Measurements from ENCODE around the gene AFAP1L1. TPM values are rescaled to one million over a fixed set of nuclear protein-coding genes. Genes with fewer than 3 reads are reported as not detected.

The AFAP1L1 gene
- total and polyA plus RNA-seq, 4 donors = 2.1 to 11.6 (median 4.0) TPM

DNA sequence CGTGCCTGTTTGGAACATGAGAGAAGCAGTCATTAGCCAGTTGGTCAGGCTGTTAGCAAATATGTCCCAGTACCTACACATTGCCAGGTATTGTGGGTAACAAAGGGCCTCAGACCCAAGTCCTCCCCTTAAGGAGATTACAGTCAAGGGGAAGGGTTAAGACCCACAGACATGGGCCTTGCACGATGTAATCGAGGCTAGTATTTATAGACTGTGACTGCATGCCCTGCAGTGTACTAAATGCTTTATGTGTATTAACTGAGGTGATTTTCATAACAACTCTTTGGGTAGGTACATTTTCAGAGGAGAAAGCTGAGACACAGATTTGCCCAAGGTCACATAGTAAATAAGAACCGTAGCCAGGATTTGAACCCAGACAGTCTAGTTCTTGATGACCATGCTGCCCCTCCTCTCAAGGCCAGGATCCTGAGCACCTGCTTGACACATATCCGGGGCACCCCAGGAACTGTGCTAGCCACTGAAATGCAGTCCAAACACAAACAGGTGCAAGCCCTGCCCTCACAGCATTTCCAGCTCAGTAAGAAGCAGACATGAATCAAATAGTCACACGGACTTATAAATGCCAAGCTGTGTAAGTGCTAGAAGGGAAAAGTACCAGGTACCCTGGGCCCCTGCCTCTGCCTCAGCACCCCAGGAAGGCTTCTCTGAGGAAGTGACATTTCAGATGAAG lies 41.6 kb downstream of the AFAP1L1 start:
- WGBS = 82% methylated on average over 6 of the region's 6 CpGs

DNA sequence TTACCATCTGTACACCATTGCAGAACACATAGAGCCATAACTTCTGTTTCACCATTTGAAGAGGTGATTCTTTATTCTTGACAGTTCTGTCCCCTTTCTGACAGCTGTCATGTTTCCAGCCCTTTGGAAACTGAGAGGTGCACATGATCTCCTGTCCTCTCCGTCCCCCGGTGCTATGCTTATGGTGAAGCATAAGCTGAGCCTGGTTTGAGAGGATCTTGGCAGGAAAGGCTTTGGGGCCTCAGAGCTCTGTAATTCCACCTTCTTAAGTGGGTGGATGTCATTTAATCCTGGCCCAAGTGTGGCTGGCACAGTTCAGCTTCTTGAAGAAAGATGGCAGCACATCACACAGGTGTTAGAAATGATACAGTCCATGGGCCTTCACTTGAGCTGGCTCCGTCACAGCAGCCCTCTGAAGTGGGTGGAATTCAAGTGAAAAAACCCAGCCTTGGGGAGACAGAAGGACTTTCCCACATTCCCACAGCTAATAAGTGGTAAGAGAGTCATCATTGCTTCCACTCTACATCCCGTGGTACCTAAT lies 43.0 kb downstream of the AFAP1L1 start:
- Histone ChIP-seq H3K4me1 (ENCODE audit: control insufficient read depth in 4 of 4, insufficient read depth in 4 of 4, low read length in 3 of 4) (no peaks in the 10 kb centered on the region), H3K27ac (ENCODE audit: low read depth in 1 of 2, low read length in 2 of 2) (no peak overlapping the region), H3K9ac (ENCODE audit: low read depth in 1 of 2, low read length in 2 of 2) (no peak overlapping the region), H3K36me3 (ENCODE audit: control insufficient read depth in 4 of 4, insufficient read depth in 3 of 4, low read depth in 1 of 4, low read length in 3 of 4) (no peaks in the 10 kb centered on the region), H3K9me3 (ENCODE audit: control insufficient read depth in 4 of 4, low read length in 3 of 4) (no peaks in the 10 kb centered on the region), H3K4me3 (ENCODE audit: low read depth in 1 of 3, low read length in 3 of 3) (no peak overlapping the region), H3K27me3 (ENCODE audit: control insufficient read depth in 4 of 4, insufficient read depth in 4 of 4, low read length in 3 of 4) (no peaks in the 10 kb centered on the region)
- no peak for DNase-seq (ENCODE audit: low spot score)
- TF ChIP-seq FOXA2 (IDR thresholded peaks at IDR 0.05) (no peak), JUND (IDR thresholded peaks at IDR 0.05) (no peak), RXRA (IDR thresholded peaks at IDR 0.05) (no peak), SP1 (IDR thresholded peaks at IDR 0.05) (no peak), HNF4G (IDR thresholded peaks at IDR 0.05) (no peak), YY1 (IDR thresholded peaks at IDR 0.05) (no peak), EGR1 (IDR thresholded peaks at IDR 0.05; ENCODE audit: low read depth in 2 of 2) (no peak), RAD21 (IDR thresholded peaks at IDR 0.05) (no peak), FOXA1 (IDR thresholded peaks at IDR 0.05) (no peak), HNF4A (conservative IDR thresholded peaks at IDR 0.05) (no peak), NR2F2 (IDR thresholded peaks at IDR 0.05) (no peak), GABPA (IDR thresholded peaks at IDR 0.05 in 1 of 2, conservative IDR thresholded peaks at IDR 0.05 in 1 of 2) (no peak), TAF1 (conservative IDR thresholded peaks at IDR 0.05) (no peak)
- TF ChIP-seq, protein P1, sequence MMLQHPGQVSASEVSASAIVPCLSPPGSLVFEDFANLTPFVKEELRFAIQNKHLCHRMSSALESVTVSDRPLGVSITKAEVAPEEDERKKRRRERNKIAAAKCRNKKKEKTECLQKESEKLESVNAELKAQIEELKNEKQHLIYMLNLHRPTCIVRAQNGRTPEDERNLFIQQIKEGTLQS (IDR thresholded peaks at IDR 0.05) = no peak
- TF ChIP-seq, protein P2, sequence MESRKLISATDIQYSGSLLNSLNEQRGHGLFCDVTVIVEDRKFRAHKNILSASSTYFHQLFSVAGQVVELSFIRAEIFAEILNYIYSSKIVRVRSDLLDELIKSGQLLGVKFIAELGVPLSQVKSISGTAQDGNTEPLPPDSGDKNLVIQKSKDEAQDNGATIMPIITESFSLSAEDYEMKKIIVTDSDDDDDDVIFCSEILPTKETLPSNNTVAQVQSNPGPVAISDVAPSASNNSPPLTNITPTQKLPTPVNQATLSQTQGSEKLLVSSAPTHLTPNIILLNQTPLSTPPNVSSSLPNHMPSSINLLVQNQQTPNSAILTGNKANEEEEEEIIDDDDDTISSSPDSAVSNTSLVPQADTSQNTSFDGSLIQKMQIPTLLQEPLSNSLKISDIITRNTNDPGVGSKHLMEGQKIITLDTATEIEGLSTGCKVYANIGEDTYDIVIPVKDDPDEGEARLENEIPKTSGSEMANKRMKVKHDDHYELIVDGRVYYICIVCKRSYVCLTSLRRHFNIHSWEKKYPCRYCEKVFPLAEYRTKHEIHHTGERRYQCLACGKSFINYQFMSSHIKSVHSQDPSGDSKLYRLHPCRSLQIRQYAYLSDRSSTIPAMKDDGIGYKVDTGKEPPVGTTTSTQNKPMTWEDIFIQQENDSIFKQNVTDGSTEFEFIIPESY (IDR thresholded peaks at IDR 0.05) = no peak
- TF ChIP-seq, protein P3, sequence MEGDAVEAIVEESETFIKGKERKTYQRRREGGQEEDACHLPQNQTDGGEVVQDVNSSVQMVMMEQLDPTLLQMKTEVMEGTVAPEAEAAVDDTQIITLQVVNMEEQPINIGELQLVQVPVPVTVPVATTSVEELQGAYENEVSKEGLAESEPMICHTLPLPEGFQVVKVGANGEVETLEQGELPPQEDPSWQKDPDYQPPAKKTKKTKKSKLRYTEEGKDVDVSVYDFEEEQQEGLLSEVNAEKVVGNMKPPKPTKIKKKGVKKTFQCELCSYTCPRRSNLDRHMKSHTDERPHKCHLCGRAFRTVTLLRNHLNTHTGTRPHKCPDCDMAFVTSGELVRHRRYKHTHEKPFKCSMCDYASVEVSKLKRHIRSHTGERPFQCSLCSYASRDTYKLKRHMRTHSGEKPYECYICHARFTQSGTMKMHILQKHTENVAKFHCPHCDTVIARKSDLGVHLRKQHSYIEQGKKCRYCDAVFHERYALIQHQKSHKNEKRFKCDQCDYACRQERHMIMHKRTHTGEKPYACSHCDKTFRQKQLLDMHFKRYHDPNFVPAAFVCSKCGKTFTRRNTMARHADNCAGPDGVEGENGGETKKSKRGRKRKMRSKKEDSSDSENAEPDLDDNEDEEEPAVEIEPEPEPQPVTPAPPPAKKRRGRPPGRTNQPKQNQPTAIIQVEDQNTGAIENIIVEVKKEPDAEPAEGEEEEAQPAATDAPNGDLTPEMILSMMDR (IDR thresholded peaks at IDR 0.05; ENCODE audit: low read depth, low read length, missing input control) = no peak
- TF ChIP-seq, protein P4, sequence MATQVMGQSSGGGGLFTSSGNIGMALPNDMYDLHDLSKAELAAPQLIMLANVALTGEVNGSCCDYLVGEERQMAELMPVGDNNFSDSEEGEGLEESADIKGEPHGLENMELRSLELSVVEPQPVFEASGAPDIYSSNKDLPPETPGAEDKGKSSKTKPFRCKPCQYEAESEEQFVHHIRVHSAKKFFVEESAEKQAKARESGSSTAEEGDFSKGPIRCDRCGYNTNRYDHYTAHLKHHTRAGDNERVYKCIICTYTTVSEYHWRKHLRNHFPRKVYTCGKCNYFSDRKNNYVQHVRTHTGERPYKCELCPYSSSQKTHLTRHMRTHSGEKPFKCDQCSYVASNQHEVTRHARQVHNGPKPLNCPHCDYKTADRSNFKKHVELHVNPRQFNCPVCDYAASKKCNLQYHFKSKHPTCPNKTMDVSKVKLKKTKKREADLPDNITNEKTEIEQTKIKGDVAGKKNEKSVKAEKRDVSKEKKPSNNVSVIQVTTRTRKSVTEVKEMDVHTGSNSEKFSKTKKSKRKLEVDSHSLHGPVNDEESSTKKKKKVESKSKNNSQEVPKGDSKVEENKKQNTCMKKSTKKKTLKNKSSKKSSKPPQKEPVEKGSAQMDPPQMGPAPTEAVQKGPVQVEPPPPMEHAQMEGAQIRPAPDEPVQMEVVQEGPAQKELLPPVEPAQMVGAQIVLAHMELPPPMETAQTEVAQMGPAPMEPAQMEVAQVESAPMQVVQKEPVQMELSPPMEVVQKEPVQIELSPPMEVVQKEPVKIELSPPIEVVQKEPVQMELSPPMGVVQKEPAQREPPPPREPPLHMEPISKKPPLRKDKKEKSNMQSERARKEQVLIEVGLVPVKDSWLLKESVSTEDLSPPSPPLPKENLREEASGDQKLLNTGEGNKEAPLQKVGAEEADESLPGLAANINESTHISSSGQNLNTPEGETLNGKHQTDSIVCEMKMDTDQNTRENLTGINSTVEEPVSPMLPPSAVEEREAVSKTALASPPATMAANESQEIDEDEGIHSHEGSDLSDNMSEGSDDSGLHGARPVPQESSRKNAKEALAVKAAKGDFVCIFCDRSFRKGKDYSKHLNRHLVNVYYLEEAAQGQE (IDR thresholded peaks at IDR 0.05) = no peak
- TF ChIP-seq, protein P5, sequence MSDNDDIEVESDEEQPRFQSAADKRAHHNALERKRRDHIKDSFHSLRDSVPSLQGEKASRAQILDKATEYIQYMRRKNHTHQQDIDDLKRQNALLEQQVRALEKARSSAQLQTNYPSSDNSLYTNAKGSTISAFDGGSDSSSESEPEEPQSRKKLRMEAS (IDR thresholded peaks at IDR 0.05) = no peak
- WGBS = 93% methylated on average over 4 of the region's 4 CpGs

More for the DNA sequence above, 41.6 kb downstream of the AFAP1L1 start:
- H3K27ac ChIP-seq (ENCODE audit: low read depth in 1 of 2, low read length in 2 of 2) = no peak overlapping the region
- H3K4me3 ChIP-seq (ENCODE audit: low read depth in 1 of 3, low read length in 3 of 3) = no peak overlapping the region
- no peak overlapping the region for H3K9ac ChIP-seq (ENCODE audit: low read depth in 1 of 2, low read length in 2 of 2)
- no peak for TF ChIP-seq TAF1 (conservative IDR thresholded peaks at IDR 0.05)
- no peak for TF ChIP-seq FOXA1 (IDR thresholded peaks at IDR 0.05)
- no peaks in the 10 kb centered on the region for H3K36me3 ChIP-seq (ENCODE audit: control insufficient read depth in 4 of 4, insufficient read depth in 3 of 4, low read depth in 1 of 4, low read length in 3 of 4)
- H3K4me1 ChIP-seq (ENCODE audit: control insufficient read depth in 4 of 4, insufficient read depth in 4 of 4, low read length in 3 of 4) = no peaks in the 10 kb centered on the region
- no peaks in the 10 kb centered on the region for H3K27me3 ChIP-seq (ENCODE audit: control insufficient read depth in 4 of 4, insufficient read depth in 4 of 4, low read length in 3 of 4)
- H3K9me3 ChIP-seq (ENCODE audit: control insufficient read depth in 4 of 4, low read length in 3 of 4) = no peaks in the 10 kb centered on the region
- DNase-seq (ENCODE audit: low spot score) = no peak

Measured in liver (tissue), 9 donors.